Breast epithelium (tissue), 4 donors: ENCODE results near the gene ZNF662. TPM values are rescaled to one million over a fixed set of nuclear protein-coding genes. Genes with fewer than 3 reads are reported as not detected.
A peak's percentile ranks its signal among the peaks of the same experiment; 100 is the strongest.
"Not testable (repeated sequence)": the region's sequence is repeated elsewhere in the genome, so short reads cannot be mapped to it uniquely, and the experiment has no call there.

Experiments used
- DNase-seq, 2 donors: peaks; one replicate each; pipeline ENCODE4 v3.0.0-alpha.2; 2019; ENCODE audit warnings: low spot score in 2 of 2
- H3K27ac ChIP-seq, 2 donors: fragments of 200-600 bp; sonication (generic) in 1 of 2; one replicate each; pipeline ENCODE4 v1.5.1; 2016 to 2019; ENCODE audit warnings: mild to moderate bottlenecking in 1 of 2
- H3K27me3 ChIP-seq, 2 donors: fragments of 200-600 bp; sonication (generic) in 1 of 2; one replicate each; pipeline versions ENCODE4 v1.5.1 to v1.6.0; 2017 to 2019; ENCODE audit warnings: control low read depth in 1 of 2, mild to moderate bottlenecking in 1 of 2
- H3K36me3 ChIP-seq: fragments of 200-600 bp; one replicate; pipeline ENCODE4 v1.5.1; 2019
- H3K4me1 ChIP-seq, 2 donors: fragments of 200-600 bp; sonication (generic); one replicate each; pipeline ENCODE4 v1.5.1; 2016 to 2019; ENCODE audit warnings: control low read depth in 1 of 2
- H3K4me3 ChIP-seq, 3 donors: fragments of 200-600 bp; sonication (generic); 1 replicate in 2 of 3; 2 replicates in 1 of 3; pipeline ENCODE4 v1.5.1; 2016 to 2019; ENCODE audit warnings: mild to moderate bottlenecking in 3 of 3, moderate library complexity in 2 of 3
- H3K9me3 ChIP-seq, 2 donors: fragments of 200-600 bp; sonication (generic) in 1 of 2; one replicate each; pipeline ENCODE4 v1.5.1; 2016 to 2019; ENCODE audit warnings: control low read depth in 1 of 2
- POLR2A ChIP-seq: fragments of 450-650 bp; IDR thresholded peaks from one replicate; pipeline ENCODE4 v1.6.1; 2016; ENCODE audit warnings: antibody characterized with exemption, mild to moderate bottlenecking, moderate library complexity
- POLR2AphosphoS5 ChIP-seq, 3 donors: sonication (generic); formaldehyde crosslinking; IDR thresholded peaks; one replicate each; pipeline ENCODE4 v1.6.1; 2017; ENCODE audit warnings: antibody characterized with exemption in 3 of 3
- intact Hi-C: fragments of 100-400 bp; cut with DNase I; formaldehyde crosslinking; loops from one replicate; pipeline ENCODE4 v1.15.1; 2023; ENCODE audit warnings: low total_unique reads
- total RNA-seq, 3 donors: library from RNA; depleted of rRNA; stranded (reverse); fragments of >200 nt; gene quantifications; one replicate each; pipeline ENCODE4 v1.1.0, GENCODE V29; 2016
- TF ChIP-seq, protein P1 (sequence below), 3 donors: fragments of 450-650 bp; IDR thresholded peaks; one replicate each; pipeline ENCODE4 v1.5.1; 2016 to 2017; ENCODE audit warnings: antibody characterized with exemption in 3 of 3, mild to moderate bottlenecking in 3 of 3, moderate library complexity in 3 of 3

The ZNF662 gene
- total RNA-seq, 3 donors from 2014 or later: 8.2 to 17.4 (median 13.8) TPM

DNA sequence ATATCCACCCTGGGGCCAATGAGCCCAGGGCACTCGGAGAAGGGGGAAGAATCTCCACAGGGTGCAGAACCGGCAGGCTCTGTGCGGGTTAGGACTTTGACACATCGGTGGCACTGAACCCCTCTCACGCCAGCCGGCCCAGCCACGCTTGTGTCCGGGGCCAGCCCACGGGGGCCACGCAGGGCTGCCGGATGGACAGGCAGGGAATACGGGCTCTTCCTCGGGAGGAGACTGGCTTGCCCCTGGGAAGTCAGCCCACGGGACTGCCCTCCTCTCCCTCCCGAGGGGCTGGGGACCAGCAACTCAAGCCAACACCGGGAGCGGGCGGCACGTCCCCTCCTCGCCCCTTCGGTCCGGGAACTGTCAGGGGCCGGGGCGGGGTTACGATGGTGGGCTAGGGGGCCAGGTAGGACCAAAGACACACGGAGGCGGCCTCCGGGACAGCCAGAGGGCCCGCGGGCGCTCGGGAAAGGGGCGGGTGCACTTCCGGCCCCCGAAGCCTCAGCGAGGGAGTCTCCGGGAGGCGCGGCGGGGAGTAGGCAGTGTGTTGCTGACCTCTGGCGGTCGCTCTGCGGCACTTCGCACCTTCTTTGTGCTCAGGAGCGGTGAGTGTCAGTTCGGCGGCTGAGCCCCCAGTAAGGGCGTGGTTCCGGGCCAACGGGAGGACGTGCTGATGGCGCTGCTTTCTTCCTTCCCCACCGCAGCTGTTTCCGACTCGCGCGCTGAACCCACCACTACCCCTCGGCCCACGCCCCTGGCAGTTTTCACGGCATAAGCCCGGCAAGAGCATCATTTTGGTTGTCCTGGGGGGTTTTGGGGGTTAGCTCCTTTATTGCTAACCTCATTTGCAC lies 25.1 kb upstream of the ZNF662 start:
- intact Hi-C loops: loop anchor here (10.0 kb wide), 1 partner anchor 666 kb away; no protein-coding TSS in a partner anchor
- DNase-seq: peak; percentile 69 to 82
- Histone ChIP-seq H3K4me1 (peaks cover 0 to 5% of the 10 kb centered on the region in 2 donors), H3K4me3 (peak overlapping the region; percentile 61 to 79 (median 70)), H3K27ac (peak overlapping the region; percentile 72 to 80), H3K27me3 (no peaks in the 10 kb centered on the region), H3K36me3 (no peaks in the 10 kb centered on the region), H3K9me3 (no peaks in the 10 kb centered on the region)
- TF ChIP-seq POLR2AphosphoS5 (IDR thresholded peaks at IDR 0.05): peak in 1 of 3 donors; percentile 61
- TF ChIP-seq, protein P1, sequence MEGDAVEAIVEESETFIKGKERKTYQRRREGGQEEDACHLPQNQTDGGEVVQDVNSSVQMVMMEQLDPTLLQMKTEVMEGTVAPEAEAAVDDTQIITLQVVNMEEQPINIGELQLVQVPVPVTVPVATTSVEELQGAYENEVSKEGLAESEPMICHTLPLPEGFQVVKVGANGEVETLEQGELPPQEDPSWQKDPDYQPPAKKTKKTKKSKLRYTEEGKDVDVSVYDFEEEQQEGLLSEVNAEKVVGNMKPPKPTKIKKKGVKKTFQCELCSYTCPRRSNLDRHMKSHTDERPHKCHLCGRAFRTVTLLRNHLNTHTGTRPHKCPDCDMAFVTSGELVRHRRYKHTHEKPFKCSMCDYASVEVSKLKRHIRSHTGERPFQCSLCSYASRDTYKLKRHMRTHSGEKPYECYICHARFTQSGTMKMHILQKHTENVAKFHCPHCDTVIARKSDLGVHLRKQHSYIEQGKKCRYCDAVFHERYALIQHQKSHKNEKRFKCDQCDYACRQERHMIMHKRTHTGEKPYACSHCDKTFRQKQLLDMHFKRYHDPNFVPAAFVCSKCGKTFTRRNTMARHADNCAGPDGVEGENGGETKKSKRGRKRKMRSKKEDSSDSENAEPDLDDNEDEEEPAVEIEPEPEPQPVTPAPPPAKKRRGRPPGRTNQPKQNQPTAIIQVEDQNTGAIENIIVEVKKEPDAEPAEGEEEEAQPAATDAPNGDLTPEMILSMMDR (IDR thresholded peaks at IDR 0.05): peak; percentile 70 to 90 (median 89)
- TF ChIP-seq POLR2A: no peak

DNA sequence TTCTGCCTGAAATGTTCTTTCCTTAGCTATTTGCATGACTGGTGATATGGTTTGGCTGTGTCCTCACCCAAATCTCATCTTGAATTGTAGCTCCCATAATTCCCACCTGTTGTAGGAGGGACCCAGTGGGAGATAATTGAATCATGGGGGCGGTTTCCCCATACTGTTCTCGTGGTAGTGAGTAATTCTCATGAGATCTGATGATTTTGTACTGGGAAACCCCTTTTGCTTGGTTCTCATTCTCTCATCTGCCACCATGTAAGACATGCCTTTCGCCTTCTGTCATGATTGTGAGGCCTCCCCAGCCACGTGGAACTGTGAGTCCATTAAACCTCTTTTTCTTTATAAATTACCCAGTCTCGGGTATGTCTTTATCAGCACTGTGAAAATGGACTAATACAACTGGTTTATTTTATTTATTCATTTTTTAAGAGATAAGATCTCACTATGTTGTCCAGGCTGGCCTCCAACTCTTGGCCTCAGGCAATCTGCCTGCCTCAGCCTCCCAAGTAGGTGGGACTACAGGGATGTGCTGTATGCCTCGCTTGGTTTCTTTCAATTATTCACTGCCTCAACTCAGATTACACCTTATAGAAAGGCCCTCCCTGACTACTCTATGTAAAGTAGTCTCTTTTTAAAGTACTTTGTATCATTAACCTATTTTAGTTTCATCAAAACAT lies 22.6 kb upstream of the ZNF662 start:
- H3K36me3 ChIP-seq, DNase-seq, H3K9me3 ChIP-seq, H3K4me1 ChIP-seq, H3K27ac ChIP-seq, H3K4me3 ChIP-seq, H3K27me3 ChIP-seq: not testable (repeated sequence)
- intact Hi-C loops: loop anchor here (10.0 kb wide), 1 partner anchor 669 kb away; no protein-coding TSS in a partner anchor

DNA sequence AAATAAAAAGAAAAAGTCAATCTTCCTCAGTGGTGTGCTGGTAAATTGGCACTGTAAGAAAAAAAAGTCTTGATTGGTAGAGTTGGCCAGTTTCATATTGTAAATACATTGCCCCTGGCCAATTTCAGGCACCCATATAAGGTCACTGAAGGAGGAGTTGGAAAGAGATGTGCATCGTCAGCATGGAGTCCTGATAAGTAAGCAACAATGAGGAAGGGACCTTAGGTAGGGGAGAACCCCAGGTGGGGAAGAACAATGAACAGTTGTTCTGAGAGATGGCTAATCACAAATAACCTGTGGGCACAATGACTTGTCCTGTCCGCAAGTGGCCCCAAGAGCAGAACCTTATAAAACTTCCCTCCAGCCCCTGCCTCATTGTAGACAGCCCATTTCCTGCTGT lies 21.6 kb upstream of the ZNF662 start:
- intact Hi-C loops: loop anchor here (10.0 kb wide), 1 partner anchor 670 kb away; no protein-coding TSS in a partner anchor
- DNase-seq: no peak
- H3K27ac ChIP-seq: no peak overlapping the region
- H3K27me3 ChIP-seq: no peaks in the 10 kb centered on the region
- H3K4me3 ChIP-seq: no peak overlapping the region
- H3K36me3 ChIP-seq: no peaks in the 10 kb centered on the region
- H3K4me1 ChIP-seq: peaks cover 0 to 5% of the 10 kb centered on the region in 2 donors
- TF ChIP-seq, protein P1 (IDR thresholded peaks at IDR 0.05): no peak
- H3K9me3 ChIP-seq: no peaks in the 10 kb centered on the region

DNA sequence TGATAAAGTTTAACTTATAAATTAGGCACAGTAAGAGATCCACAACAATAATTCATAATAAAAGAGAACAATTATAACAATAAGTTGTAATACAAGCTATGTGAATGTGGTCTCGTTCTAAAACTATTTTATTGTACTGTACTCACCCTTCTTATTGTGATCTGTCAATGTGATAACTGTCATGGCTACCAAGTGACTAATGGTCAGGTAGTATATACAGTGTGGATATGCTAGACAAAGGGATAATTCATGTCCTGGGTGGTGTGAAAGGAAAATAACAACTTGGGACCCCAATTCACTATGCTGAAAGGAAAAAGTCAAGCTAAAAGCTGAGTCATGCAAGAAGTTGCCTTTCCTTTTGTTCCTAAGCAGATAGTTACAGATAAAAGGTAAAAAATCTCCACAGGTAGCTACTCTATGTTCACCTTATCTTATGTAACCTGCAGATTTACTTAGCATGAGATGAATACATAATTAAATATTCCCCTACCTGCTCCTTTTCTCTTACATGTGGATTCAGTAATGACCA lies 19.6 kb upstream of the ZNF662 start:
- intact Hi-C loops: loop anchor here (10.0 kb wide), 1 partner anchor 672 kb away; no protein-coding TSS in a partner anchor
- Histone ChIP-seq H3K27ac (no peak overlapping the region), H3K9me3 (no peaks in the 10 kb centered on the region), H3K4me3 (no peak overlapping the region), H3K27me3 (no peaks in the 10 kb centered on the region), H3K36me3 (no peaks in the 10 kb centered on the region), H3K4me1 (peaks cover 0 to 3% of the 10 kb centered on the region in 2 donors)
- TF ChIP-seq POLR2A: no peak
- TF ChIP-seq, protein P1 (IDR thresholded peaks at IDR 0.05): no peak
- TF ChIP-seq POLR2AphosphoS5 (IDR thresholded peaks at IDR 0.05): no peak
- DNase-seq: no peak

DNA sequence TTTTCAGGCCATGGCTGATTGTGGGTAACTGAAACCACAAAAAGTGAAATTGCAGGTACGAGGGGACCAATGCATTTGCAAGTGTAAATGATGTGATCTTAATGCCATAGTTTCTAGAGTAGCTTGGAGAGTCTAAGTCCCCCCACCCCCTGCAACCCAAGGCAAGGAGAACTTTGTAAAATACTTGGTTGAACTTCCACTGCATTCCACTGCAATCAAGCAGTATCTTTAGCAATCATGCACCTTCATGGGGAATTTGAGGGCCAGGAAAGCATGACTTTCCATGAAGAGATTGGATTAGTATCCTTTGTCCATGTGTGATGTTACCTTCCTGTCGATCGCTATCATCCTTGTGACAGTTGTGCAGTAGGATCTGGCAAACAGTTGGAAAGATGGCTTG lies 18.9 kb upstream of the ZNF662 start:
- Histone ChIP-seq H3K9me3 (no peaks in the 10 kb centered on the region), H3K27ac (no peak overlapping the region), H3K27me3 (no peaks in the 10 kb centered on the region), H3K4me3 (no peak overlapping the region), H3K36me3 (no peaks in the 10 kb centered on the region), H3K4me1 (no peaks in the 10 kb centered on the region)
- TF ChIP-seq POLR2AphosphoS5 (IDR thresholded peaks at IDR 0.05) (no peak), POLR2A (no peak)
- TF ChIP-seq, protein P1 (IDR thresholded peaks at IDR 0.05): no peak
- DNase-seq: no peak
- intact Hi-C loops: loop anchor here (10.0 kb wide), 1 partner anchor 672 kb away; no protein-coding TSS in a partner anchor
